ENCODE data around the gene SH3TC2.
"Not testable (repeated sequence)": the region's sequence is repeated elsewhere in the genome, so short reads cannot be mapped to it uniquely, and the experiment has no call there.

The SH3TC2 gene

GRCh38 chr5:149063017-149063687, at the start of gene SH3TC2:
TSS of gene SH3TC2 (minus strand) at chr5:149063062. CDS start at chr5:149063022, 40 bp downstream.
- DNase-seq, result no peak

GRCh38 chr5:149110406-149110805, 47.5 kb upstream of the SH3TC2 start:
- DNase-seq, result no peak

GRCh38 chr5:149108651-149109280, 45.9 kb upstream of the SH3TC2 start:
- no peak for DNase-seq

GRCh38 chr5:149100331-149100730, 37.5 kb upstream of the SH3TC2 start:
- no peak for DNase-seq

- no peak for DNase-seq
Measured at GRCh38 chr5:149099920-149100319, 37.1 kb upstream of the SH3TC2 start.

GRCh38 chr5:149094996-149095395, 32.1 kb upstream of the SH3TC2 start:
- no peak for DNase-seq

GRCh38 chr5:149093625-149094024, 30.8 kb upstream of the SH3TC2 start:
- DNase-seq, result no peak

GRCh38 chr5:149089796-149090195, 26.9 kb upstream of the SH3TC2 start:
- no peak for DNase-seq

- DNase-seq, result no peak
Measured at GRCh38 chr5:149088686-149089085, 25.8 kb upstream of the SH3TC2 start.

- DNase-seq, result no peak
Measured at GRCh38 chr5:149083846-149084245, 21.0 kb upstream of the SH3TC2 start.

- no peak for DNase-seq
Measured at GRCh38 chr5:149082271-149082670, 19.4 kb upstream of the SH3TC2 start.

- no peak for DNase-seq
Measured at GRCh38 chr5:149080294-149080693, 17.4 kb upstream of the SH3TC2 start.

- no peak for DNase-seq
Measured at GRCh38 chr5:149079883-149080282, 17.0 kb upstream of the SH3TC2 start.

GRCh38 chr5:149074071-149074470, 11.2 kb upstream of the SH3TC2 start:
- not testable (repeated sequence) for DNase-seq

GRCh38 chr5:149073213-149073612, 10.4 kb upstream of the SH3TC2 start:
- no peak for DNase-seq

GRCh38 chr5:149072791-149073190, 9.9 kb upstream of the SH3TC2 start:
- DNase-seq, result no peak

GRCh38 chr5:149072376-149072775, 9.5 kb upstream of the SH3TC2 start:
- DNase-seq, result no peak

- peak; percentile 2 for DNase-seq
Measured at GRCh38 chr5:149071756-149072155, 8.9 kb upstream of the SH3TC2 start.

- DNase-seq, result no peak
Measured at GRCh38 chr5:149071216-149071615, 8.4 kb upstream of the SH3TC2 start.

- no peak for DNase-seq
Measured at GRCh38 chr5:149069711-149070110, 6.8 kb upstream of the SH3TC2 start.

- no peak for DNase-seq
Measured at GRCh38 chr5:149063896-149064478, 1.1 kb upstream of the SH3TC2 start.

- DNase-seq, result no peak
Measured at GRCh38 chr5:149062371-149063016, 368 bp downstream of the SH3TC2 start.

GRCh38 chr5:149061341-149061740, 1.5 kb downstream of the SH3TC2 start:
- DNase-seq, result no peak

- DNase-seq, result peak; percentile 61
Measured at GRCh38 chr5:149060325-149060724, 2.5 kb downstream of the SH3TC2 start.
